Measurements from ENCODE around the gene CCDC127.
"Not testable (repeated sequence)": the region's sequence is repeated elsewhere in the genome, so short reads cannot be mapped to it uniquely, and the experiment has no call there.

DNA sequence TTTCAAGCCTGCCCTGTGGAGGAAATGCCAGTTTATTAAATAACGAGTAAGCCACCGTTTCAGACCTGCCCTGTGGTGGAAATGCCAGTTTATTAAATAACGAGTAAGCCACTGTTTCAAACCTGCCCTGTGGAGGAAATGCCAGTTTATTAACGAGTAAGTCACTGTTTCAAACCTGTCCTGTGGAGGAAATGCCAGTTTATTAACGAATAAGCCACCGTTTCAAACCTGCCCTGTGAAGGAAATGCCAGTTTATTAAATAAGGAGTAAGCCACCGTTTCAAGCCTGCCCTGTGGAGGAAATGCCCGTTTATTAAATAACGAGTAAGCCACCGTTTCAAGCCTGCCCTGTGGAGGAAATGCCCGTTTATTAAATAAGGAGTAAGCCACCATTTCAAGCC, 34.0 kb upstream of the CCDC127 start:
- TF ChIP-seq, protein P1, sequence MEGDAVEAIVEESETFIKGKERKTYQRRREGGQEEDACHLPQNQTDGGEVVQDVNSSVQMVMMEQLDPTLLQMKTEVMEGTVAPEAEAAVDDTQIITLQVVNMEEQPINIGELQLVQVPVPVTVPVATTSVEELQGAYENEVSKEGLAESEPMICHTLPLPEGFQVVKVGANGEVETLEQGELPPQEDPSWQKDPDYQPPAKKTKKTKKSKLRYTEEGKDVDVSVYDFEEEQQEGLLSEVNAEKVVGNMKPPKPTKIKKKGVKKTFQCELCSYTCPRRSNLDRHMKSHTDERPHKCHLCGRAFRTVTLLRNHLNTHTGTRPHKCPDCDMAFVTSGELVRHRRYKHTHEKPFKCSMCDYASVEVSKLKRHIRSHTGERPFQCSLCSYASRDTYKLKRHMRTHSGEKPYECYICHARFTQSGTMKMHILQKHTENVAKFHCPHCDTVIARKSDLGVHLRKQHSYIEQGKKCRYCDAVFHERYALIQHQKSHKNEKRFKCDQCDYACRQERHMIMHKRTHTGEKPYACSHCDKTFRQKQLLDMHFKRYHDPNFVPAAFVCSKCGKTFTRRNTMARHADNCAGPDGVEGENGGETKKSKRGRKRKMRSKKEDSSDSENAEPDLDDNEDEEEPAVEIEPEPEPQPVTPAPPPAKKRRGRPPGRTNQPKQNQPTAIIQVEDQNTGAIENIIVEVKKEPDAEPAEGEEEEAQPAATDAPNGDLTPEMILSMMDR (IDR thresholded peaks at IDR 0.05), result not testable (repeated sequence)
- TF ChIP-seq POLR2A (IDR thresholded peaks at IDR 0.05), result not testable (repeated sequence)
